ENCODE measurements around the gene TMIE. TPM values are rescaled to one million over a fixed set of nuclear protein-coding genes. Genes with fewer than 3 reads are reported as not detected.

TMIE gene
- total RNA-seq, result under 1 TPM in 1 of 4 donors, not detected in 3; 0.21 TPM

GRCh38 chr3:46701181-46701939, at the start of gene TMIE:
Gene TMIE (plus strand): TSS chr3:46701392. CDS start chr3:46701488, 96 bp downstream.
- no peak for DNase-seq (ENCODE audit: low spot score in 2 of 2)
- Histone ChIP-seq H3K36me3 (no peaks in the 10 kb centered on the region), H3K27me3 (peaks cover 0 to 10% of the 10 kb centered on the region in 2 donors), H3K4me1 (peaks cover 0 to 35% (median 20%) of the 10 kb centered on the region in 4 donors), H3K27ac (peak within 1 kb of the TSS in 1 of 4 donors; percentile 8), H3K4me3 (peak within 1 kb of the TSS in 2 of 4 donors; percentile 22 to 34), H3K9me3 (no peaks in the 10 kb centered on the region)
- no peak for TF ChIP-seq CTCF (IDR thresholded peaks at IDR 0.05)
- no peak for TF ChIP-seq EP300 (IDR thresholded peaks at IDR 0.05)
- TF ChIP-seq POLR2A (IDR thresholded peaks at IDR 0.05), result no peak
- WGBS, 2 donors, result 7 to 10% methylated on average over 26 to 28 of the region's 51 CpGs

- Histone ChIP-seq H3K4me3 (no peak overlapping the region), H3K36me3 (no peaks in the 10 kb centered on the region), H3K27ac (no peak overlapping the region), H3K27me3 (peaks cover 0 to 4% of the 10 kb centered on the region in 2 donors), H3K9me3 (peaks cover 0 to 17% (median 0%) of the 10 kb centered on the region in 4 donors), H3K4me1 (no peaks in the 10 kb centered on the region)
- TF ChIP-seq POLR2A (IDR thresholded peaks at IDR 0.05), result no peak
- no peak for DNase-seq (ENCODE audit: low spot score in 2 of 2)
- WGBS, 2 donors, result 70 to 75% methylated on average over 6 of the region's 6 CpGs
Measured at GRCh38 chr3:46655271-46655670, 45.9 kb upstream of the TMIE start.

- no peak for DNase-seq (ENCODE audit: low spot score in 2 of 2)
- 73 to 81% methylated on average over 9 of the region's 9 CpGs for WGBS, 2 donors
Measured at GRCh38 chr3:46656778-46657556, 44.2 kb upstream of the TMIE start.

GRCh38 chr3:46659285-46659684, 41.9 kb upstream of the TMIE start:
- WGBS, 2 donors, result 82% methylated on average over 8 of the region's 8 CpGs
- Histone ChIP-seq H3K9me3 (no peaks in the 10 kb centered on the region), H3K27me3 (peaks cover 0 to 4% of the 10 kb centered on the region in 2 donors), H3K36me3 (no peaks in the 10 kb centered on the region), H3K4me3 (no peak overlapping the region), H3K27ac (no peak overlapping the region), H3K4me1 (peaks cover 0 to 21% (median 7%) of the 10 kb centered on the region in 4 donors)
- TF ChIP-seq CTCF (IDR thresholded peaks at IDR 0.05) (no peak), EP300 (IDR thresholded peaks at IDR 0.05) (no peak), POLR2A (IDR thresholded peaks at IDR 0.05) (no peak)
- DNase-seq (ENCODE audit: low spot score in 2 of 2), result no peak

More at GRCh38 chr3:46656778-46657556, 44.2 kb upstream of the TMIE start:
- Histone ChIP-seq H3K9me3 (peaks cover 0 to 11% (median 0%) of the 10 kb centered on the region in 4 donors), H3K4me1 (peaks cover 0 to 2% (median 0%) of the 10 kb centered on the region in 4 donors), H3K36me3 (no peaks in the 10 kb centered on the region), H3K27ac (no peak overlapping the region), H3K4me3 (no peak overlapping the region), H3K27me3 (peaks cover 0 to 4% of the 10 kb centered on the region in 2 donors)
- TF ChIP-seq EP300 (IDR thresholded peaks at IDR 0.05), result no peak
- no peak for TF ChIP-seq CTCF (IDR thresholded peaks at IDR 0.05)
- TF ChIP-seq POLR2A (IDR thresholded peaks at IDR 0.05), result no peak

- no peak overlapping the region for H3K4me3 ChIP-seq
- TF ChIP-seq EP300 (IDR thresholded peaks at IDR 0.05) (no peak), CTCF (IDR thresholded peaks at IDR 0.05) (no peak), POLR2A (IDR thresholded peaks at IDR 0.05) (no peak)
- H3K9me3 ChIP-seq, result no peaks in the 10 kb centered on the region
- H3K27ac ChIP-seq, result no peak overlapping the region
- DNase-seq (ENCODE audit: low spot score in 2 of 2), result no peak
- no peaks in the 10 kb centered on the region for H3K36me3 ChIP-seq
- peaks cover 0 to 21% (median 7%) of the 10 kb centered on the region in 4 donors for H3K4me1 ChIP-seq
- WGBS, 2 donors, result 80 to 83% methylated on average over 6 of the region's 6 CpGs
- peaks cover 0 to 4% of the 10 kb centered on the region in 2 donors for H3K27me3 ChIP-seq
Measured at GRCh38 chr3:46660003-46660402, 41.2 kb upstream of the TMIE start.

All from tibial nerve (tissue), 4 donors.